GM12872 (cell line): ENCODE data around the gene LEKR1.

Experiments
- CTCF ChIP-seq: IDR thresholded peaks from 3 replicates; pipeline ENCODE4 v1.5.1; 2011; ENCODE audit warnings: low read depth, mild to moderate bottlenecking, low read length, moderate library complexity; ENCODE audit not compliant: insufficient read depth

The LEKR1 gene

GRCh38 chr3:156985711-156986110, 159.6 kb downstream of the LEKR1 start:
- TF ChIP-seq CTCF = no peak

DNA sequence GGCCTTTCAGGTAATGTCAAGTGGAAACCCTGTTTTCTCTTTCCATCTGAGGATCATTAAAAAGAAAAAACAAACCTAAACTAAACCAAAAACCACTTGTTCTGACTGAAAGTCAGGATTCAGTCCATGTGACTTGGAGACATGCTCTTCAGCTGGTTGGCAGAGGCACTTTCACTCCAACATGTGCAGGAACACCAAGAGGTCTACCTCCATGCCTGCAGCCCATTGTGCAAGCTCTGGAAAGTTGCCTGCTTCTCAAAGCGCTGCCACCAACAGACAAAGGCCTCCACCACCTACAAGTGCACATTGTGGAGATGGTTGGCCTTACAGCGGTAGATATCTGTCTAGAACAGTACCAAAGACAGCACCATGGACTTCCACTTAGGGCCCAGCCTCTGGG, 161.8 kb downstream of the LEKR1 start:
- TF ChIP-seq CTCF = no peak

- no peak for TF ChIP-seq CTCF
Measured at GRCh38 chr3:156997351-156997750, 171.2 kb downstream of the LEKR1 start.

DNA sequence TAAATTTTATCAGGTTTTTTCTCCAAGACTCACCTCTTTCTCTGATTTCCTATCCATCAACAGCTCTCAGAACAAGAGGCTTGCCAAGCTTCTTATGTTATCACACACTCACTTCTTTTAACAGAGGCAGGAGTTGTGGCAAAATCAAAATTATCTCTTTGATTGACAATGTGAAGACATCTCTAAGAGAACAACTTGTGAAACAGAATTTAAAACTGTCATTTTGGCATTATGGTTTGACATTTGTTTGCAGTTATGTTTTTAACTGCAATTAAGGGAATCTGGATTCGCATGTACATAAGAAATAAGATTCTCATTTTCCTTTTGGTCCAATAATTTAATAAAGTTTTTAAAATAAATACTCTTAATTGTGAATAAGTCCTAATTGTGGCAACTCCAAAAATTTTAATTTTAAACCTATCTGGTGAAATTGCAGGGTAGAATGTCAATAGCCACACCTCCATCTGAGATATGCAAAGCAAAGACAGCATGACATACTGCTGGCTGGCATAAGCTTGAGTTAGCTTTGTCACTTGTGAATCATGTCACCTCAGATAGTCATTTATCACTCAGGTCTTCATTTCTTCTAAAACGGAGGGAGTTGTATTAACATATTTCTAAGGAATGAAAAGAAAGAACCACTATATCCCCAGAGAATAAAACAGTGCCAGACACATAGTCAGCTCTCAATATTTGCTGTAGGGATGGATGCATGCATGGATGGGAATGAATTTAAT, 175.2 kb downstream of the LEKR1 start:
- TF ChIP-seq CTCF = no peak

- no peak for TF ChIP-seq CTCF
Measured at GRCh38 chr3:157021679-157022078, 195.5 kb downstream of the LEKR1 start.

DNA sequence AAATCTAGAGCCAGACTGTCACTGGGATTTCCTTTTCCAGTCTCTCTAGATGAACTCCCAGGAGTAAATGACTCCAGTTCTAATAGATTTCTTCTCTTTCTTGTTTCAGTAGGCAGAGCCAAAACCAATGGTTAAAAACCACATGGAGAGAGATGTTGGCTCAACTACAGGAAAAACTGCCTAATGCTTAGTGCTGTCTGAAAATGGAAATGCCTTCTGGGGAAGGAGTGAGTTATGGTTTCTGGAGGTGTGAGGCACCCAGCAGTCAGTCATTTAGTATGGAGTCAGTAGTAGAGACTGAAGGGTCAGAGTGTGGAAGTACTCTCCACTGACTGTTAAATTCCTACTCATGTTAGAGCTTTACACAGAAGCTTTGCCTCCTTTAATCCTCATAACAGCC, 197.1 kb downstream of the LEKR1 start:
- TF ChIP-seq CTCF = no peak

- TF ChIP-seq CTCF = no peak
Measured at GRCh38 chr3:157026091-157026490, 199.9 kb downstream of the LEKR1 start.
